GM15510 (cell line): ENCODE results near the gene NPC1L1.
A peak's percentile ranks its signal among the peaks of the same experiment; 100 is the strongest.

Experiments used
- POLR2A ChIP-seq: IDR thresholded peaks from 3 replicates; pipeline ENCODE4 v1.6.1; 2011; ENCODE audit warnings: borderline replicate concordance; ENCODE audit not compliant: insufficient read length; ENCODE audit errors: extremely low read depth

NPC1L1 gene

GRCh38 chr7:44573464-44574286, 32.5 kb upstream of the NPC1L1 start, which contains the start of gene DDX56:
TSS of gene DDX56 (minus strand) at chr7:44573908. CDS start at chr7:44573895, 13 bp downstream.
- peak; percentile 99 for TF ChIP-seq POLR2A

- TF ChIP-seq POLR2A = no peak
Measured at GRCh38 chr7:44572771-44573170, 31.6 kb upstream of the NPC1L1 start.

- no peak for TF ChIP-seq POLR2A
Measured at GRCh38 chr7:44569959-44570358, 28.8 kb upstream of the NPC1L1 start.

DNA sequence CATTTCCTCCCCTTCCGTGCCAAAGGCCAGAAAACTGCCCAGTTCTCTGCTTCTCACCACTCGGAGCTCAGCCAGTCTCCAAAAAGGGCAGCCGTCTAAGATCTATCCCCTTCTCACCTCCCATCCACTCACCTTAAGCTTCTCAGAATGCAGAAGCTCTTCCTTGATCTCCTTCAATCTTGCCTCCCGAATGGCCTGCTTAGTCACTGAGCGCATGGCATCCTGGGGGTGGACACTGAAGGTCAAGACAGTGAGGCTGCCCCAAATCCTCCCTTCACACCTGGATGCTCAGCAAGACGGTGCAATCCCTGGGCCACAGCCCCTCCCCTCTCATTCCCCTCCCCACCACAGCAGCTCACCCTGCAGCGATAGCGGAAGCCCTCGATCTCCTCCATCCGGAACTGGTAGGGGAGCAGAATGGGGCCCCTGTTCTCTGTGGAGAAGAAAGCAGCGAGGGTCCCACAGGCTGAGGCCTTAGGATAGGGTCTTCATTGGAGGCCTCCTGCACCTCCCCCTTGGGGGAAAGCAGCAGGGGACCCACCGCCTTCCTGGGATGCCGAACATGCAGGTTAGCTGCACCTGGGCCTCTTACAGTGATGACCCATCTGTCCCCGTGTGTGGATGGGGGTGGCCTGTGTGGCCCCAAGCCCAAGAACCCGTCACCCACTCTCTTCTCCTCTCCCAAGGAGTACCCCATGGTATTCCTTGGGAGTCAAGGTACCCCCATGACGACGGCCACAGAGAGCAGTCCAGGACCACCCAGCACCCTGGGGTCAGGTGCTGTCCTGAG, 27.8 kb upstream of the NPC1L1 start:
- TF ChIP-seq POLR2A = no peak

DNA sequence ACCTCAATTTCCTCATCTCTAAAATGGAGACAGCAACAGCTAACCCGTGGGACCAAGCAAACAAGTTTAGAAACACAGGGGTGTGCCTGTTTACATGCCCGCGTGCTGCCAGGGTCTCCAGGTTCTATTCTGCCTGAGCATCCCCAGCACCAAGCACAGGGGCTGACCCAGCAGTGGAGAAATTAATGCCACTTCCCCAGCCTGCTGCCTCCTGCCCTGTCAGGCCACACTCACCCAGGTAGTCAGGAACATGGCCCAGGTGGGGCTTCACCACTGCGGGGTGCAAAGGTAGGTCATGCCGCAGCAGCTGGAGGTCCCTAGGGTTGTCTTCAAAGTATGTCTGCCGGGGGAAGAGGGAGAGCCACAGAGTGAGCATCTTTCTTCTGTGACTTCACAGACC, 26.8 kb upstream of the NPC1L1 start:
- no peak for TF ChIP-seq POLR2A

- no peak for TF ChIP-seq POLR2A
Measured at GRCh38 chr7:44566680-44567079, 25.6 kb upstream of the NPC1L1 start.

DNA sequence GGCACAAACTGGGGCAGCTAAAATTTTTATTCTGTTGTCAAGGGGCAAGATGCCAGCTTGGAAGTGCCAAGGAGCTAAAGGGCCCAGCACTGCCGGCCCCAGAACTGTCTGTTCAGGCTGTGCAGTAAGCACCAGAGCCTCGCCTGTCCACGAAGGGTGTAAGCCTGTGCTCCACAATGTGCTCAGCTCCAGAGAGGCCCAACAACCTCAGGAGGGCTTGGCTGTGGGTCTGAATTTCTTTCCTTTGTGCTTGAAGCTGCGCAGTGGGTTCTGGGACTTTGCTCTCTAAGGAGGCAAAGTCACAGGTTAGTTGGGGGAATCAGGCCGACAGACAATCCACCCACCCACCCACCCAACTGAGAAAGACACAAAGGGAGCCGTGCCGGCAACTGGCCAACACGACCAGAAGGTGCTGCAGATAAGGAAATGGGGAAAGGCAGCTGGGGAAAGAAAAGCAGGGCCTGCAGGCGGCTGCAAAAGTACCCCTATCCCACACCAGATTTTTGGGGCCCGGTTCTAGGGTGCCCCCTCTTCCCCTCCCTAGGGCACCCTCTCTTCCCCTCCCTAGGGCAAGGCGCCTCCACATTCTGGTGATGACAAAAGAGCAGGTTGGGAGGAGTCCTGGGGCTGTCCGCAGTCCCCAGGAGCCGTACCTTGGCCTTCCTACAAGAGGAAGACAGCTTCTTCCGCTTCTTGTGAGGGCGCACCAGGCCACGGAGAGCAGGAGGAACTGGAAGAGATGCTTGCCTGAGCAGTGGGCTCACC, 24.8 kb upstream of the NPC1L1 start:
- TF ChIP-seq POLR2A = no peak

DNA sequence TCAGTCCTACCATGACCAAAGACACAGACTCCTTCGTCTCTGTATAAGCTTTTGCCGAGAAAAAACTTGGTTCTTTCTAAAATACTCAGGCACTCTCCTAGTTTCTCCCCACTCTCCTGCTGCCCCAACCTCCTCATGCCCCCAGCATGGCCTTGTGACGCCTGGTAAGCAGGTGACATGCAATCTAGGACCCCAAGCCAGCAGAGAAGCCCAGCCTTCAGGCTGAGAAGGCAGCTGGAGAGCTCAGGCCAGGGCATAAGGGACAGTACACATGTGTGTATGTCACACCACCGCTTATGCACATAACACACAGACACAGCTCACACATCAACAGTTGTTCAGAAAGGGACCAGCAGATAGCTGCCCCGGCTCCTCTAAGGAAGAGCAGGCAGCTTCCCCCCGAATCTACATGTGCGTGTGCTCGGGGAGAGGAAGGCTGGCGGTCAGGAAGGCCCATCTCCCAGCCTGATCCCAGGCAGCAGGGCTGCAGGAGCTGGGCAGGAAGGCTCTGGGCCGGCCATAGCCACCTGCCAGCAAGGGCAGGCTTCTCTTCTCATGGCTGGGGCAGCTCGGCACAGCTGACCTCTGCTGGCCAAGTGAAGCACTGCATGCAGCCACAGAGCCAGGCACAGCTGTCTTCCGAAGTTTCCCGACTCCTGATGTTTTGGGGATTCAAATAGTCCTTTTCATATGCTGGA, 24.1 kb upstream of the NPC1L1 start:
- no peak for TF ChIP-seq POLR2A

DNA sequence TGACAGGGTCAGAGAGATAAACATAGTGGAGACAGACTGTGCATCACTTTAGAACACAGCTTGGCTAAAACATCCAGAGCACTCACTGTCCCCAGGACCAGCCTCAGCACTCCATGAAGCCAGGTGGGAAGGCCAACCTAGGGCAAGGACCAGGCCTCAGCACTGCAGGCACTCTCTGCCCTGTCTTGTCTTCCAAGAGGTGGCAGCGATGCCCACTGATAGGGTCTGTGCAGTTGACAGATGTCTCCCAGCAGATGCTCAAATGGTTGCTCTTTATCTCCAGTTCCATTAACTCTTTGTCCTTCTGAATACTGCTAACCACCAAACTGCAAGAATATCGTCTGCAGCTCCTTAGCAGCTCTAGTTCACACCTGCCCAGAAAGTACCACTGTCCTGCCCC, 23.5 kb upstream of the NPC1L1 start:
- TF ChIP-seq POLR2A = no peak

GRCh38 chr7:44563171-44563679, 22.1 kb upstream of the NPC1L1 start:
- no peak for TF ChIP-seq POLR2A

- no peak for TF ChIP-seq POLR2A
Measured at GRCh38 chr7:44561962-44562621, 21.0 kb upstream of the NPC1L1 start.

- no peak for TF ChIP-seq POLR2A
Measured at GRCh38 chr7:44561481-44561880, 20.4 kb upstream of the NPC1L1 start.

DNA sequence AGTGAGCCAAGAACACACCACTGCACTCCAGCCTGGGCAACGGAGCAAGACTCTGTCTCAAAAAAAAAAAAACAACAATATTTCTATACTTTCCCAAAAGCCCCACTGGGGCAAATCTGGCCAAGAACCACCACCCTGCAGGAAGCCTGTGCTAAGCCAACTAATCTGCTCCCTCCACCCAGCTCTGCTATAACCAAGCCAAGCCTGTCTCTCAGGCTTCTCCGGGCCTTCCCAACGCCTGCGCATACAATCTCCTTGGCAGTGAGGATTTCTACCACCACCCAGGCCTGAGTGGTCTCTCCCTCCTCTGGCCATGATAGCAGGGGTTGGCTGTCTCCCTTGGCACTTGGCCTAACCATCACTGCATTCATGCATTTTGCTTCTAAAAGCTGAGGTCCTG, 18.4 kb upstream of the NPC1L1 start:
- TF ChIP-seq POLR2A = no peak

GRCh38 chr7:44557485-44557884, 16.4 kb upstream of the NPC1L1 start:
- TF ChIP-seq POLR2A = no peak

- no peak for TF ChIP-seq POLR2A
Measured at GRCh38 chr7:44555350-44555749, 14.2 kb upstream of the NPC1L1 start.

DNA sequence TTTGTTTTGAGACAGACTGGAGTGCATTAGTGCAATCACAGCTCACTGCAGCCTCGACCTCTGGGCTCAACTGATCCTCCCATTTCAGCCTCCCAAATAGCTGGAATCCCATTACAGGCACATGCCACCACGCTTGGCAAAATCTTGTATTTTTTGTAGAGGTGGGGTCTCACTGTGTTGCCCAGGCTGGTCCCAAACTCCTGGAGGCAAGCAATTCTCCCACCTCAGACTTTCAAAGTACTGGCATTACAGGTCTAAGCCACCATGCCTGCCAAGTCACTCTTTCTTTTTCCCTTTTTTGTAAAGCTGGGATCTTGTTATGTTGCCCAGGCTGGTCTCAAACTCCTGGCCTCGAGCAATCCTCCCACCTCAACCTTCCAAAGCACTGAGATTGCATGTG, 8.3 kb upstream of the NPC1L1 start:
- no peak for TF ChIP-seq POLR2A
